GM18951 (cell line): ENCODE measurements around the gene P3H4.

Source experiments
- POLR2A ChIP-seq: IDR thresholded peaks from 4 replicates; pipeline ENCODE4 v1.6.1; 2011; ENCODE audit warnings: mild to moderate bottlenecking; ENCODE audit not compliant: insufficient read length, insufficient read depth; ENCODE audit errors: extremely low read depth
- in situ Hi-C: fragments of 300-500 bp; cut with MboI; formaldehyde crosslinking; loops from one replicate; pipeline ENCODE4 v1.12.0; 2022; ENCODE audit warnings: low sequenced_read_pairs, mixed read lengths, inconsistent platforms; ENCODE audit not compliant: unreplicated experiment

P3H4 gene

GRCh38 chr17:41760878-41761277, 50.9 kb downstream of the P3H4 start:
- in situ Hi-C loops = no loop called here
- no peak for TF ChIP-seq POLR2A

DNA sequence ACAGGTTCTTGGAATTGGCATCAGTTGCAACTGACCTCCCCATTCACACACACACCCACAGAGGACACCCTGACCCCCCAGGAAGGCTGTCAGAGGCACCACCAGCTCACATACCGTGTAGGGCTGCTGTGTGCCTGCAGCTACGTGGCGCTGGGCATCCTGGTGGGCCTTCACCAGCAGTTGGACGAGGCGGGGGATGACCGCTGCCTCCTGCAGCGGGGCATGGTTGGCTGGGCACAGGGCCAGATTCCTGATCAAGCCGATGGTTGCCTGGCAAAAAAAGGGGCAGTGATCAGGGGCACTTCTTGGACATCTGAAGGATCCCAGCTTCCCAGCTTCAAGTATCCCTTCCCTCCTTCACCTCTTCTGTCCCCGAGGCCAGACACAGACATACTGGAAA, 53.1 kb downstream of the P3H4 start:
- in situ Hi-C loops = no loop called here
- no peak for TF ChIP-seq POLR2A

- in situ Hi-C loops = no loop called here
Observed at GRCh38 chr17:41754066-41754465, 57.7 kb downstream of the P3H4 start.

More at GRCh38 chr17:41754066-41754465, 57.7 kb downstream of the P3H4 start:
- TF ChIP-seq POLR2A = no peak
